ENCODE measurements around the gene KEAP1.
A peak's percentile ranks its signal among the peaks of the same experiment; 100 is the strongest.
"Not testable (repeated sequence)": the region's sequence is repeated elsewhere in the genome, so short reads cannot be mapped to it uniquely, and the experiment has no call there.

Gene KEAP1

GRCh38 chr19:10491472-10492047, 11.6 kb downstream of the KEAP1 start:
- no peak for DNase-seq

GRCh38 chr19:10486551-10486950, 16.6 kb downstream of the KEAP1 start:
- DNase-seq, result no peak

GRCh38 chr19:10478903-10479384, 24.2 kb downstream of the KEAP1 start:
- peak; percentile 90 to 94 for DNase-seq

GRCh38 chr19:10478476-10478875, 24.7 kb downstream of the KEAP1 start:
- no peak for DNase-seq

GRCh38 chr19:10474962-10475451, 28.1 kb downstream of the KEAP1 start:
- no peak for DNase-seq

GRCh38 chr19:10473192-10473591, 30.0 kb downstream of the KEAP1 start:
- no peak for DNase-seq

- peak in 1 of 2 experiments; percentile 53 for DNase-seq
Measured at GRCh38 chr19:10471909-10472308, 31.2 kb downstream of the KEAP1 start.

GRCh38 chr19:10468133-10468532, 35.0 kb downstream of the KEAP1 start:
- no peak for DNase-seq

GRCh38 chr19:10467104-10467706, 36.0 kb downstream of the KEAP1 start:
- DNase-seq, result no peak

GRCh38 chr19:10464456-10464855, 38.7 kb downstream of the KEAP1 start:
- DNase-seq, result no peak

- DNase-seq, result no peak
Measured at GRCh38 chr19:10462557-10462956, 40.6 kb downstream of the KEAP1 start.

GRCh38 chr19:10462042-10462441, 41.1 kb downstream of the KEAP1 start:
- not testable (repeated sequence) for DNase-seq

GRCh38 chr19:10461047-10461949, 41.9 kb downstream of the KEAP1 start:
- DNase-seq, result no peak

- no peak for DNase-seq
Measured at GRCh38 chr19:10460714-10461046, 42.5 kb downstream of the KEAP1 start.

GRCh38 chr19:10458733-10459132, 44.4 kb downstream of the KEAP1 start:
- DNase-seq, result not testable (repeated sequence)

- DNase-seq, result peak in 1 of 2 experiments; percentile 16
Measured at GRCh38 chr19:10454267-10454666, 48.9 kb downstream of the KEAP1 start.

- no peak for DNase-seq
Measured at GRCh38 chr19:10453852-10454251, 49.3 kb downstream of the KEAP1 start.

GRCh38 chr19:10452726-10453618, 50.2 kb downstream of the KEAP1 start:
- no peak for DNase-seq

GRCh38 chr19:10450853-10451609, 52.1 kb downstream of the KEAP1 start:
- DNase-seq, result peak in 1 of 2 experiments; percentile 23

GRCh38 chr19:10450191-10450852, 52.8 kb downstream of the KEAP1 start:
- DNase-seq, result no peak

GRCh38 chr19:10449037-10449436, 54.1 kb downstream of the KEAP1 start:
- DNase-seq, result no peak
